ENCODE measurements around the gene DGKQ. TPM values are rescaled to one million over a fixed set of nuclear protein-coding genes. Genes with fewer than 3 reads are reported as not detected.
"Not testable (repeated sequence)": the region's sequence is repeated elsewhere in the genome, so short reads cannot be mapped to it uniquely, and the experiment has no call there.

The DGKQ gene
- total and polyA plus RNA-seq, 3 experiments from 2014 or later = 17.2 to 26.2 (median 19.6) TPM

GRCh38 chr4:999882-1000425 lies 26.6 kb upstream of the DGKQ start:
- DNase-seq = no peak
- no peaks in the 10 kb centered on the region for H3K4me1 ChIP-seq (ENCODE audit: insufficient read depth, low read length)
- H3K36me3 ChIP-seq (ENCODE audit: insufficient read depth, low read length) = no peaks in the 10 kb centered on the region
- H3K27me3 ChIP-seq (ENCODE audit: insufficient read depth, low read length, poor library complexity, severe bottlenecking) = peaks cover 18% of the 10 kb centered on the region
- Mint-ChIP-seq H3K4me3 (no peak overlapping the region), H3K4me1 (peaks cover 0 to 14% (median 1%) of the 10 kb centered on the region in 3 donors), H3K9me3 (no peaks in the 10 kb centered on the region), H3K36me3 (no peaks in the 10 kb centered on the region), H3K27me3 (peaks cover 14 to 39% of the 10 kb centered on the region in 2 donors), H3K27ac (no peak overlapping the region)
- no peaks in the 10 kb centered on the region for H3K9me3 ChIP-seq (ENCODE audit: low read length)
- ChIA-PET CTCF (no interaction called here), POLR2A (no interaction called here)
- H3K27ac ChIP-seq (ENCODE audit: low read depth, low read length) = no peak overlapping the region
- no peak overlapping the region for H3K4me3 ChIP-seq (ENCODE audit: low read length)

- H3K36me3 Mint-ChIP-seq; CTCF ChIA-PET; POLR2A ChIA-PET; H3K4me3 Mint-ChIP-seq; H3K9me3 Mint-ChIP-seq; H3K27ac ChIP-seq (ENCODE audit: low read depth, low read length); DNase-seq; H3K4me3 ChIP-seq (ENCODE audit: low read length); H3K27ac Mint-ChIP-seq; H3K9me3 ChIP-seq (ENCODE audit: low read length); H3K4me1 ChIP-seq (ENCODE audit: insufficient read depth, low read length); H3K36me3 ChIP-seq (ENCODE audit: insufficient read depth, low read length): not testable (repeated sequence)
- peaks cover 18% of the 10 kb centered on the region for H3K27me3 ChIP-seq (ENCODE audit: insufficient read depth, low read length, poor library complexity, severe bottlenecking)
- Mint-ChIP-seq H3K27me3 (peaks cover 11 to 34% of the 10 kb centered on the region in 2 donors), H3K4me1 (peaks cover 0 to 14% (median 1%) of the 10 kb centered on the region in 3 donors)
These were observed 26.0 kb upstream of the DGKQ start for GRCh38 chr4:999240-999863.

GRCh38 chr4:998096-998691 lies 24.8 kb upstream of the DGKQ start:
- POLR2A ChIA-PET = no interaction called here

DNA sequence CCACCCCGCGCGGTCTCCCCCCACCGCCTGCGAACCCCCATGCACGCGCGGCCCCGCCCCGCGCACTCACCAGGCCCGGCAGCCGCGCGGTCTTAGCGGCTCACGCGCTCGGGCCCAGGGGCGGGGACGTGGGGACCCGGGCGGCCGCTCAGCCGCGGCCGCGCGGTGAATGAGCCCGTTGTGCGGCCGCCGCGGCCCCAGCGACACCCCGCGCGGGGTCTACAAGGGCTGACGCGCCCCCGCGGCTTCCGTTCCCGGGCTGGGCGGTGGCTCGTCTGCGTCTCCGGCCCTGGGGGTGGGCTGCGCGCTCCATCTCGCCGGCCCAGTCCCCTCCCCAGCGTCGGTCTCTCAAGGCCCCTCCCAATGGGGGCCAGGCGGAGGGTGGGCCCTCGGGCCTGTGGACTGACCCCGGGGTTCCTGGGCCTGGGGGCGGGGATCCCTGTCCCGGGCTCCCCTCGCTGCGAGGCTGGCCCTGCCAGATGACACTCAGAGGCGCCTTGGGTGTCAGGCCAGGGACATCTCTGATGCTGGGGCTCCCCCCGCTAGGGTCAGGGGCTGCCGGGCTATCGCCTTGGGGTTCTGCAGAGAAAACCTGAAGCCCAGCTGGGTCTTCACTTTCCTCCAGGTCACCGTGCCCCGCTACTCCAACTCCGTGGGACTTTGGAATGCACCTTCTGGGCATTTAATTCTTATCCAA lies 24.2 kb upstream of the DGKQ start:
- no peak overlapping the region for H3K4me3 ChIP-seq (ENCODE audit: low read length)
- no peak overlapping the region for H3K27ac ChIP-seq (ENCODE audit: low read depth, low read length)
- H3K27ac Mint-ChIP-seq = no peak overlapping the region
- peaks cover 11 to 27% of the 10 kb centered on the region in 2 donors for H3K27me3 Mint-ChIP-seq
- H3K4me1 ChIP-seq (ENCODE audit: insufficient read depth, low read length) = no peaks in the 10 kb centered on the region
- H3K36me3 Mint-ChIP-seq = no peaks in the 10 kb centered on the region
- ChIA-PET CTCF (no interaction called here), POLR2A (no interaction called here)
- H3K4me3 Mint-ChIP-seq = peak overlapping the region in 1 of 7 donors; percentile 29
- H3K9me3 Mint-ChIP-seq = no peaks in the 10 kb centered on the region
- peaks cover 0 to 11% (median 1%) of the 10 kb centered on the region in 3 donors for H3K4me1 Mint-ChIP-seq
- no peak for DNase-seq
- no peaks in the 10 kb centered on the region for H3K9me3 ChIP-seq (ENCODE audit: low read length)
- peaks cover 18% of the 10 kb centered on the region for H3K27me3 ChIP-seq (ENCODE audit: insufficient read depth, low read length, poor library complexity, severe bottlenecking)
- no peaks in the 10 kb centered on the region for H3K36me3 ChIP-seq (ENCODE audit: insufficient read depth, low read length)

More at GRCh38 chr4:998096-998691, 24.8 kb upstream of the DGKQ start:
- Histone ChIP-seq H3K9me3 (ENCODE audit: low read length) (no peaks in the 10 kb centered on the region), H3K4me3 (ENCODE audit: low read length) (no peak overlapping the region), H3K4me1 (ENCODE audit: insufficient read depth, low read length) (no peaks in the 10 kb centered on the region), H3K36me3 (ENCODE audit: insufficient read depth, low read length) (no peaks in the 10 kb centered on the region), H3K27me3 (ENCODE audit: insufficient read depth, low read length, poor library complexity, severe bottlenecking) (peaks cover 18% of the 10 kb centered on the region), H3K27ac (ENCODE audit: low read depth, low read length) (no peak overlapping the region)
- DNase-seq = no peak
- Mint-ChIP-seq H3K27me3 (peaks cover 11 to 27% of the 10 kb centered on the region in 2 donors), H3K4me1 (peaks cover 0 to 11% (median 1%) of the 10 kb centered on the region in 3 donors), H3K4me3 (peak overlapping the region in 2 of 7 donors; percentile 29 to 49), H3K36me3 (no peaks in the 10 kb centered on the region), H3K27ac (no peak overlapping the region), H3K9me3 (no peaks in the 10 kb centered on the region)
- CTCF ChIA-PET = no interaction called here

GRCh38 chr4:996997-997374 lies 23.6 kb upstream of the DGKQ start:
- Mint-ChIP-seq H3K36me3 (peaks cover 0 to 3% (median 0%) of the 10 kb centered on the region in 3 donors), H3K27me3 (peaks cover 10 to 23% of the 10 kb centered on the region in 2 donors), H3K4me1 (peaks cover 0 to 11% (median 1%) of the 10 kb centered on the region in 3 donors), H3K27ac (no peak overlapping the region), H3K4me3 (peak overlapping the region in 1 of 7 donors; percentile 6), H3K9me3 (no peaks in the 10 kb centered on the region)
- no peak for DNase-seq
- ChIA-PET POLR2A (no interaction called here), CTCF (no interaction called here)
- Histone ChIP-seq H3K27me3 (ENCODE audit: insufficient read depth, low read length, poor library complexity, severe bottlenecking) (peaks cover 15% of the 10 kb centered on the region), H3K4me1 (ENCODE audit: insufficient read depth, low read length) (no peaks in the 10 kb centered on the region), H3K4me3 (ENCODE audit: low read length) (no peak overlapping the region), H3K36me3 (ENCODE audit: insufficient read depth, low read length) (no peaks in the 10 kb centered on the region), H3K9me3 (ENCODE audit: low read length) (no peaks in the 10 kb centered on the region), H3K27ac (ENCODE audit: low read depth, low read length) (peak overlapping the region; percentile 75)

- Histone ChIP-seq H3K27me3 (ENCODE audit: insufficient read depth, low read length, poor library complexity, severe bottlenecking) (peaks cover 13% of the 10 kb centered on the region), H3K4me1 (ENCODE audit: insufficient read depth, low read length) (no peaks in the 10 kb centered on the region), H3K4me3 (ENCODE audit: low read length) (no peak overlapping the region), H3K9me3 (ENCODE audit: low read length) (no peaks in the 10 kb centered on the region), H3K27ac (ENCODE audit: low read depth, low read length) (peak overlapping the region; percentile 75), H3K36me3 (ENCODE audit: insufficient read depth, low read length) (no peaks in the 10 kb centered on the region)
- Mint-ChIP-seq H3K36me3 (peaks cover 0 to 3% (median 0%) of the 10 kb centered on the region in 3 donors), H3K9me3 (no peaks in the 10 kb centered on the region), H3K4me3 (no peak overlapping the region), H3K27ac (no peak overlapping the region), H3K27me3 (peaks cover 10 to 20% of the 10 kb centered on the region in 2 donors), H3K4me1 (peaks cover 0 to 11% (median 1%) of the 10 kb centered on the region in 3 donors)
- POLR2A ChIA-PET = no interaction called here
- CTCF ChIA-PET = no interaction called here
- DNase-seq = no peak
These were observed 22.9 kb upstream of the DGKQ start for GRCh38 chr4:996030-996996.

- Mint-ChIP-seq H3K36me3 (peaks cover 0 to 5% (median 0%) of the 10 kb centered on the region in 3 donors), H3K4me1 (peaks cover 0 to 11% (median 1%) of the 10 kb centered on the region in 3 donors), H3K27me3 (peaks cover 10 to 17% of the 10 kb centered on the region in 2 donors), H3K4me3 (no peak overlapping the region), H3K9me3 (no peaks in the 10 kb centered on the region), H3K27ac (peak overlapping the region in 1 of 8 donors; percentile 65)
- H3K27me3 ChIP-seq (ENCODE audit: insufficient read depth, low read length, poor library complexity, severe bottlenecking) = peaks cover 11% of the 10 kb centered on the region
- no peak overlapping the region for H3K4me3 ChIP-seq (ENCODE audit: low read length)
- no peaks in the 10 kb centered on the region for H3K4me1 ChIP-seq (ENCODE audit: insufficient read depth, low read length)
- H3K27ac ChIP-seq (ENCODE audit: low read depth, low read length) = peak overlapping the region; percentile 75
- H3K9me3 ChIP-seq (ENCODE audit: low read length) = no peaks in the 10 kb centered on the region
- no peak for DNase-seq
- POLR2A ChIA-PET = no interaction called here
- no peaks in the 10 kb centered on the region for H3K36me3 ChIP-seq (ENCODE audit: insufficient read depth, low read length)
- CTCF ChIA-PET = no interaction called here
These were observed 22.1 kb upstream of the DGKQ start for GRCh38 chr4:995311-996026.
